Muscle layer of colon (tissue), 2 donors: ENCODE measurements around the gene RAPGEF5.

Experiments used
- H3K27ac ChIP-seq: one replicate; pipeline ENCODE4 v1.7.0; 2013; ENCODE audit warnings: low read depth, mild to moderate bottlenecking, low read length, moderate library complexity
- H3K27me3 ChIP-seq, 2 donors: one replicate each; pipeline ENCODE4 v1.7.0; 2013; ENCODE audit warnings: low read length in 2 of 2, mild to moderate bottlenecking in 2 of 2; ENCODE audit not compliant: insufficient read depth in 2 of 2, control insufficient read depth in 1 of 2
- H3K36me3 ChIP-seq: one replicate; pipeline ENCODE4 v1.7.0; 2013; ENCODE audit warnings: mild to moderate bottlenecking, low read length; ENCODE audit not compliant: insufficient read depth
- H3K4me1 ChIP-seq: one replicate; pipeline ENCODE4 v1.7.0; 2013; ENCODE audit warnings: mild to moderate bottlenecking, low read length; ENCODE audit not compliant: insufficient read depth
- H3K4me3 ChIP-seq, 2 donors: one replicate each; pipeline ENCODE4 v1.7.0; 2013; ENCODE audit warnings: low read length in 2 of 2, low read depth in 1 of 2, mild to moderate bottlenecking in 1 of 2, moderate library complexity in 1 of 2
- H3K9ac ChIP-seq: one replicate; pipeline ENCODE4 v1.7.0; 2013; ENCODE audit warnings: low read length
- H3K9me3 ChIP-seq: one replicate; pipeline ENCODE4 v1.7.0; 2013; ENCODE audit warnings: mild to moderate bottlenecking, low read length
- donor health status: abdominal sarcoma.
- donor health status: Adenocarcinoma of cecum.

RAPGEF5 gene

GRCh38 chr7:22121702-22122474 lies 235.1 kb downstream of the RAPGEF5 start:
- Histone ChIP-seq H3K9ac (no peak overlapping the region), H3K4me1 (no peaks in the 10 kb centered on the region), H3K9me3 (no peaks in the 10 kb centered on the region), H3K27me3 (no peaks in the 10 kb centered on the region), H3K36me3 (no peaks in the 10 kb centered on the region), H3K4me3 (no peak overlapping the region), H3K27ac (no peak overlapping the region)

- Histone ChIP-seq H3K4me1 (no peaks in the 10 kb centered on the region), H3K27me3 (no peaks in the 10 kb centered on the region), H3K9ac (no peak overlapping the region), H3K36me3 (no peaks in the 10 kb centered on the region), H3K4me3 (no peak overlapping the region), H3K9me3 (no peaks in the 10 kb centered on the region), H3K27ac (no peak overlapping the region)
Observed at GRCh38 chr7:22120391-22121053, 236.4 kb downstream of the RAPGEF5 start.

GRCh38 chr7:22117222-22117621 lies 239.7 kb downstream of the RAPGEF5 start:
- Histone ChIP-seq H3K4me1 (no peaks in the 10 kb centered on the region), H3K4me3 (no peak overlapping the region), H3K27me3 (no peaks in the 10 kb centered on the region), H3K27ac (no peak overlapping the region), H3K36me3 (no peaks in the 10 kb centered on the region), H3K9ac (no peak overlapping the region), H3K9me3 (no peaks in the 10 kb centered on the region)

- Histone ChIP-seq H3K4me3 (no peak overlapping the region), H3K27me3 (no peaks in the 10 kb centered on the region), H3K9ac (no peak overlapping the region), H3K9me3 (no peaks in the 10 kb centered on the region), H3K36me3 (no peaks in the 10 kb centered on the region), H3K27ac (no peak overlapping the region), H3K4me1 (no peaks in the 10 kb centered on the region)
Observed at GRCh38 chr7:22116451-22117030, 240.4 kb downstream of the RAPGEF5 start.

GRCh38 chr7:22115689-22116088 lies 241.3 kb downstream of the RAPGEF5 start:
- H3K9ac ChIP-seq: no peak overlapping the region
- no peaks in the 10 kb centered on the region for H3K9me3 ChIP-seq
- H3K4me1 ChIP-seq: peaks cover 1% of the 10 kb centered on the region
- H3K36me3 ChIP-seq: no peaks in the 10 kb centered on the region
- no peak overlapping the region for H3K27ac ChIP-seq
- H3K27me3 ChIP-seq: no peaks in the 10 kb centered on the region
- no peak overlapping the region for H3K4me3 ChIP-seq

- H3K4me3 ChIP-seq: no peak overlapping the region
- peaks cover 7% of the 10 kb centered on the region for H3K4me1 ChIP-seq
- H3K27ac ChIP-seq: no peak overlapping the region
- no peaks in the 10 kb centered on the region for H3K9me3 ChIP-seq
- no peaks in the 10 kb centered on the region for H3K27me3 ChIP-seq
- no peaks in the 10 kb centered on the region for H3K36me3 ChIP-seq
- no peak overlapping the region for H3K9ac ChIP-seq
Observed at GRCh38 chr7:22114440-22114981, 242.4 kb downstream of the RAPGEF5 start.

GRCh38 chr7:22113041-22113440 lies 243.9 kb downstream of the RAPGEF5 start:
- no peak overlapping the region for H3K9ac ChIP-seq

GRCh38 chr7:22111661-22112060 lies 245.3 kb downstream of the RAPGEF5 start:
- Histone ChIP-seq H3K9ac (no peak overlapping the region), H3K9me3 (no peaks in the 10 kb centered on the region), H3K27me3 (no peaks in the 10 kb centered on the region), H3K4me3 (no peak overlapping the region), H3K4me1 (peaks cover 7% of the 10 kb centered on the region), H3K27ac (no peak overlapping the region), H3K36me3 (no peaks in the 10 kb centered on the region)

More at GRCh38 chr7:22113041-22113440, 243.9 kb downstream of the RAPGEF5 start:
- Histone ChIP-seq H3K27ac (no peak overlapping the region), H3K36me3 (no peaks in the 10 kb centered on the region), H3K27me3 (no peaks in the 10 kb centered on the region), H3K9me3 (no peaks in the 10 kb centered on the region), H3K4me1 (peaks cover 7% of the 10 kb centered on the region), H3K4me3 (no peak overlapping the region)

- H3K4me1 ChIP-seq: peaks cover 7% of the 10 kb centered on the region
- H3K36me3 ChIP-seq: no peaks in the 10 kb centered on the region
- H3K9ac ChIP-seq: no peak overlapping the region
- H3K27me3 ChIP-seq: no peaks in the 10 kb centered on the region
- no peaks in the 10 kb centered on the region for H3K9me3 ChIP-seq
- H3K27ac ChIP-seq: no peak overlapping the region
- no peak overlapping the region for H3K4me3 ChIP-seq
Observed at GRCh38 chr7:22110881-22111280, 246.1 kb downstream of the RAPGEF5 start.

GRCh38 chr7:22110227-22110839 lies 246.6 kb downstream of the RAPGEF5 start:
- Histone ChIP-seq H3K9ac (no peak overlapping the region), H3K27ac (no peak overlapping the region), H3K27me3 (no peaks in the 10 kb centered on the region), H3K36me3 (no peaks in the 10 kb centered on the region), H3K4me3 (no peak overlapping the region), H3K4me1 (peaks cover 7% of the 10 kb centered on the region), H3K9me3 (no peaks in the 10 kb centered on the region)

- H3K27me3 ChIP-seq: no peaks in the 10 kb centered on the region
- H3K4me1 ChIP-seq: peaks cover 7% of the 10 kb centered on the region
- no peak overlapping the region for H3K4me3 ChIP-seq
- H3K36me3 ChIP-seq: no peaks in the 10 kb centered on the region
- no peak overlapping the region for H3K9ac ChIP-seq
- no peak overlapping the region for H3K27ac ChIP-seq
- H3K9me3 ChIP-seq: no peaks in the 10 kb centered on the region
Observed at GRCh38 chr7:22109761-22110160, 247.2 kb downstream of the RAPGEF5 start.
